SKM-1 treated with dmso at 0.1 percent for 144 hours (cell line): Measurements from ENCODE around the gene TEX53.

ENCODE experiments used
- DNase-seq: peaks from one replicate; lab custom pipeline; 2025; ENCODE audit not compliant: unreplicated experiment; lab: John Stamatoyannopoulos, UW

Gene TEX53

DNA sequence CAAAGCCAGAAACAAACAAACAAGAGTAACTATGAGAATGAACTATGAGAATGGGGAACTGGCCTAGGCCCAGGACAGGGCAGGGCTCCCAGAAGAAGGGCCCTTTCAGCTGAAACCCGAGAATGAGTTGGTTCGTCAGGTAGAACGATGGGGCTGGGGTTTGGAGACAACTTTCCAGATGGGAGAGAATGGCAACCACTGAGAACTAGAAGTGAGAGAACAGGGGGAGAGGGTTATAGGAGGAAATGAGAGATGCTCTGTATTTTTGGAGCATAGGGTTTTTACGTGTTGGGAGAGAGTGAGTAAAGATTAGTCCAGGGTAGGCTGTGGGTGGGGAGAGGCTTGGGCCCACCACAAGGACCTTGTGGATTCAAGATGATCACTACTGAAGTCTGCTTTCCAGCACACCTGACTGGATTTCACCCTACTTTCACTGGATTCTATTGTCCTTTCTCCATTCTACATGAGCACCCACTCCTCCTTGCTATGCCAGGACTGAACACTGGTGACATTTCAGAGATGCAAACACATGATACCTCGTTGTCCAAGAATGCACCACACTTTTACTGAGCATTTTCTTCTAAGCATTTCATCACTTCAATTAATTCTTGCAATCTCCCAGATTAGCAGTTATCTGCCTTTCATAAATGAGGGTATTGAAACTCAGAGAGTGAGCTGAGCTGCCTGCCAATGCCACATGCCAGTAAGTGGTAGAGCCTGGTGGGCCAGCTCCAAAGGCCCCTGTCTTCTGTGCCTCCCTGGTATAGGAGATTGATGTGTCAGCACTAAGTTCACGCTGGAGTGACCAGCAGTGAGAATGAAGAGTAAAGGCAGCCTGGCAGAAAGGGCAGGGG, 49.7 kb downstream of the TEX53 start:
- DNase-seq, result no peak

DNA sequence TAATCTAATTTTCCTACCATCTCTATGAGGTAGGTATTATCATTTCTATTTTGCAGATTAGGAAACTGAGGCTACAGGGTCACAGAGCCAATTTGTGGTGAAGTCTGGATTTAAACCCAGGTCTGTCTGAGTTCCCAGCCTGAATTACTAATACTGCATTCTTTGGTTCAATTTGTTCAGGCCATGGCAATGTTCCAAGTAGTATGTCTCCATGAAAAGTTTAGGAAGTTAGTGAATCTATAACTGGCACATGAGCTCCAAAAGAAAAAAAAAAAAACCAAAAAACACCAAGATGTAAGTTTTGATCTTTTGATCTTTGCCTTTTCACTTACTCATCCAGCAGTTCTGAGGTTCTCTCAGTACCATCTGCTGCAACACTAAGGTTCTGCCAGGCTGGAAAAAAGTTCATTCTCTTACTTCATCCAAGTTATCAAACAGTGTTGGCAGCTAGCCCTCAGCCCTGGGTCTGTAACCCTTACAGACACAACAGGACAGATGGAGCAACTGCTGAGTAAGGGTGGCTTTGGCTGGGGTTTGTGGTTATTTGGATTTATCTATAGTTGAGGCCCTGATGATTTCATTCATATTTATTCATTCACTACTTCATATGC, 50.9 kb downstream of the TEX53 start:
- DNase-seq, result no peak
